OCI-LY1 (cell line): ENCODE results near the gene FGF4.

Source experiments
- CTCF ChIP-seq: fragments of 200-600 bp; sonication (generic), shearing (Covaris generic); IDR thresholded peaks from 2 replicates; pipeline ENCODE4 v1.5.1; 2017; ENCODE audit warnings: mild to moderate bottlenecking, antibody characterized with exemption, low read length, moderate library complexity, mixed read lengths
- EZH2 ChIP-seq: fragments of 200-600 bp; sonication (generic), shearing (Covaris generic); IDR thresholded peaks from 2 replicates; pipeline ENCODE4 v1.8.0; 2017; ENCODE audit warnings: borderline replicate concordance, mixed run types, mild to moderate bottlenecking, antibody characterized with exemption, low read length, moderate library complexity, mixed read lengths

- TF ChIP-seq CTCF: no peak
- no peak for TF ChIP-seq EZH2
Observed at GRCh38 chr11:69726481-69726880, 48.7 kb downstream of the FGF4 start.
